Gastroesophageal sphincter (tissue), 4 donors: Measurements from ENCODE around the gene NLRP4. TPM values are rescaled to one million over a fixed set of nuclear protein-coding genes. Genes with fewer than 3 reads are reported as not detected.

Experiments
- ATAC-seq: fragments of 150-250 bp; one replicate; pipeline ENCODE4 v1.9.1; 2016; ENCODE audit warnings: mild to moderate bottlenecking, moderate library complexity
- H3K27ac ChIP-seq, 4 donors: fragments of 200-600 bp; sonication (generic) in 3 of 4; 1 replicate in 3 of 4; 2 replicates in 1 of 4; pipeline ENCODE4 v1.5.1; 2016 to 2019
- H3K27me3 ChIP-seq: fragments of 200-600 bp; sonication (generic); one replicate; pipeline ENCODE4 v1.5.1; 2019
- H3K36me3 ChIP-seq, 2 donors: fragments of 200-600 bp; sonication (generic); one replicate each; pipeline ENCODE4 v1.5.1; 2019; ENCODE audit warnings: control low read depth in 1 of 2
- H3K4me1 ChIP-seq, 3 donors: fragments of 200-600 bp; sonication (generic); 1 replicate in 2 of 3; 2 replicates in 1 of 3; pipeline ENCODE4 v1.5.1; 2016 to 2019; ENCODE audit warnings: control low read depth in 2 of 3
- H3K4me3 ChIP-seq, 2 donors: fragments of 200-600 bp; sonication (generic); one replicate each; pipeline ENCODE4 v1.5.1; 2019; ENCODE audit warnings: mild to moderate bottlenecking in 1 of 2, moderate library complexity in 1 of 2
- H3K9me3 ChIP-seq, 3 donors: fragments of 200-600 bp; sonication (generic); one replicate each; pipeline ENCODE4 v1.5.1; 2017 to 2019; ENCODE audit warnings: control low read depth in 2 of 3
- EP300 ChIP-seq: sonication (generic); formaldehyde crosslinking; IDR thresholded peaks from one replicate; pipeline ENCODE4 v1.6.1; 2017; ENCODE audit warnings: antibody characterized with exemption, mild to moderate bottlenecking
- POLR2A ChIP-seq, 2 donors: fragments of 450-650 bp; IDR thresholded peaks; one replicate each; pipeline ENCODE4 v1.6.1; 2017; ENCODE audit warnings: antibody characterized with exemption in 2 of 2, mild to moderate bottlenecking in 2 of 2, moderate library complexity in 1 of 2
- POLR2AphosphoS5 ChIP-seq: sonication (generic); formaldehyde crosslinking; IDR thresholded peaks from one replicate; pipeline ENCODE4 v1.6.1; 2017; ENCODE audit warnings: antibody characterized with exemption
- WGBS, 2 donors: methylation state at CpG; one replicate each; pipeline ENCODE4 v1.1.5; 2018; ENCODE audit warnings: low coverage in 1 of 2; 5-methylcytosine and 5-hydroxymethylcytosine counted together
- total RNA-seq, 4 donors: library from RNA; depleted of rRNA; stranded (reverse); fragments of >200 nt; gene quantifications; one replicate each; pipeline ENCODE4 v1.1.0, GENCODE V29; 2016
- TF ChIP-seq, protein P1 (sequence below), 4 experiments: fragments of 200-600 bp in 2 of 4; fragments of 450-650 bp in 2 of 4; sonication (generic) in 1 of 4; IDR thresholded peaks; one replicate each; pipeline ENCODE4 v1.5.1; 2017 to 2019; ENCODE audit warnings: antibody characterized with exemption in 4 of 4, mild to moderate bottlenecking in 2 of 4, moderate library complexity in 2 of 4

NLRP4 gene
- total RNA-seq, 4 donors from 2014 or later, result not detected

- WGBS, 2 donors, result 57 to 69% methylated on average over 6 to 10 of the region's 13 CpGs
- ATAC-seq, result no peak
- TF ChIP-seq POLR2A (IDR thresholded peaks at IDR 0.05) (no peak), POLR2AphosphoS5 (no peak), EP300 (no peak)
- TF ChIP-seq, protein P1, sequence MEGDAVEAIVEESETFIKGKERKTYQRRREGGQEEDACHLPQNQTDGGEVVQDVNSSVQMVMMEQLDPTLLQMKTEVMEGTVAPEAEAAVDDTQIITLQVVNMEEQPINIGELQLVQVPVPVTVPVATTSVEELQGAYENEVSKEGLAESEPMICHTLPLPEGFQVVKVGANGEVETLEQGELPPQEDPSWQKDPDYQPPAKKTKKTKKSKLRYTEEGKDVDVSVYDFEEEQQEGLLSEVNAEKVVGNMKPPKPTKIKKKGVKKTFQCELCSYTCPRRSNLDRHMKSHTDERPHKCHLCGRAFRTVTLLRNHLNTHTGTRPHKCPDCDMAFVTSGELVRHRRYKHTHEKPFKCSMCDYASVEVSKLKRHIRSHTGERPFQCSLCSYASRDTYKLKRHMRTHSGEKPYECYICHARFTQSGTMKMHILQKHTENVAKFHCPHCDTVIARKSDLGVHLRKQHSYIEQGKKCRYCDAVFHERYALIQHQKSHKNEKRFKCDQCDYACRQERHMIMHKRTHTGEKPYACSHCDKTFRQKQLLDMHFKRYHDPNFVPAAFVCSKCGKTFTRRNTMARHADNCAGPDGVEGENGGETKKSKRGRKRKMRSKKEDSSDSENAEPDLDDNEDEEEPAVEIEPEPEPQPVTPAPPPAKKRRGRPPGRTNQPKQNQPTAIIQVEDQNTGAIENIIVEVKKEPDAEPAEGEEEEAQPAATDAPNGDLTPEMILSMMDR (IDR thresholded peaks at IDR 0.05), result no peak
Observed at GRCh38 chr19:55901369-55902079, 65.2 kb downstream of the NLRP4 start.

DNA sequence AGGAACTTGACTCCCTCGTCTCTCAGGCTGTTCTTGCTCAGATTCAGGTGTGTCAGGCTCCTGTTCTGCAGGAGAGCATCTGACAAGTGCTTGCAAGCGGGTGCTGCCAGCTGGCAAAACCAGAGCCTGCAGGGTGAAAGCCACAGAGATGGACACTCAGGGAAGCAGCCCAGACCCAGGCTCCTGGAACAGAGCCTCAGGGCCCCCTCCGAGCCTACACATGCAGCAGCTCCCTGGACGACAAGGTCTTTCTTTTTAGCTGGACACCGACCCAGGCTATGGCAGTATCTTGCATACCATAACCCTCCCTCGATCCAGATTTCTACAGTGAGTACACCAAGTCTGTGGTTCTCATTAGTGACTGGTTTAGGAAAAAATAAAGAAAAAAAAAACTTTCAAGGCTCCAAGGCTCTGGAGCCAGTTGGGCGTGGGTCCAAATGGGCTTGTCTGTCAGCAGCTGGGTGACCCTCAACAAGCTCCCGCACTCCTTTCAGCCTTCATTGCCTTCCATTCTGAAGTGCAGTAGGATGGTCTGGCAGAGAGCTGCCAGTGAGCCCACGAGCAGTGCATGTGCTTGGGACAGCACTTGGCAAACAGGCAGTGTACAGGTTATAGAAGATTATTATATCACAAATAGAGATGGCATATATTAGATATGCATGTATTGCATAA, 65.9 kb downstream of the NLRP4 start:
- 63 to 86% methylated on average over 1 to 6 of the region's 9 CpGs for WGBS, 2 donors
- no peak for TF ChIP-seq POLR2AphosphoS5
- TF ChIP-seq POLR2A (IDR thresholded peaks at IDR 0.05), result no peak
- TF ChIP-seq, protein P1 (IDR thresholded peaks at IDR 0.05), result no peak
- TF ChIP-seq EP300, result no peak
- no peak for ATAC-seq
- Histone ChIP-seq H3K27me3 (no peaks in the 10 kb centered on the region), H3K27ac (no peak overlapping the region), H3K4me3 (no peak overlapping the region), H3K36me3 (no peaks in the 10 kb centered on the region), H3K9me3 (peaks cover 0 to 3% (median 0%) of the 10 kb centered on the region in 3 donors), H3K4me1 (no peaks in the 10 kb centered on the region)

More at GRCh38 chr19:55901369-55902079, 65.2 kb downstream of the NLRP4 start:
- no peak overlapping the region for H3K4me3 ChIP-seq
- H3K9me3 ChIP-seq, result peaks cover 0 to 3% (median 0%) of the 10 kb centered on the region in 3 donors
- no peaks in the 10 kb centered on the region for H3K4me1 ChIP-seq
- H3K27ac ChIP-seq, result no peak overlapping the region
- no peaks in the 10 kb centered on the region for H3K27me3 ChIP-seq
- H3K36me3 ChIP-seq, result no peaks in the 10 kb centered on the region

DNA sequence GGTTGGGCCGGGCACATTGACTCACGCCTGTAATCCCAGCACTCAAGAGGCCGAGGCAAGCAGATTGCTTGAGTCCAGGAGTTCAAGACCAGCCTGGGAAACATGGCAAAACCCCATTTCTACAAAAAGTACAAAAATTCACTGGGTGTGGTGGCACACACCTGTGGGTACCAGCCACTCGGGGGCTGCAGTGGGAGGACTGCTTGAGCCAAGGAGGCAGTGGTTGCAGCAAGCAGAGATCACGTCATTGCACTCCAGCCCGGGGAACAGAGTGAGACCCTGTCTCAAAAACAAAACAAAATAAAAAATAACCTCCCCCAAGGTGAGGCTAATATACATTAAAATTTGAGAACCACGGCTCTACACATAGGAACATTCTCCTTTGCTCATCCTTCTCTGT, 70.9 kb downstream of the NLRP4 start:
- Histone ChIP-seq H3K27ac (no peak overlapping the region), H3K36me3 (no peaks in the 10 kb centered on the region), H3K27me3 (peaks cover 5% of the 10 kb centered on the region), H3K9me3 (peaks cover 0 to 19% (median 0%) of the 10 kb centered on the region in 3 donors), H3K4me1 (no peaks in the 10 kb centered on the region), H3K4me3 (no peak overlapping the region)
- WGBS, 2 donors, result 61 to 73% methylated on average over 2 to 4 of the region's 7 CpGs
- ATAC-seq, result no peak
- TF ChIP-seq, protein P1 (IDR thresholded peaks at IDR 0.05), result no peak
- no peak for TF ChIP-seq EP300
- TF ChIP-seq POLR2AphosphoS5, result no peak
- no peak for TF ChIP-seq POLR2A (IDR thresholded peaks at IDR 0.05)

GRCh38 chr19:55907746-55908145, 71.4 kb downstream of the NLRP4 start:
- Histone ChIP-seq H3K27me3 (peaks cover 5% of the 10 kb centered on the region), H3K4me3 (no peak overlapping the region), H3K27ac (no peak overlapping the region), H3K4me1 (no peaks in the 10 kb centered on the region), H3K9me3 (peaks cover 0 to 19% (median 0%) of the 10 kb centered on the region in 3 donors), H3K36me3 (no peaks in the 10 kb centered on the region)
- 75 to 92% methylated on average over 2 to 3 of the region's 3 CpGs for WGBS, 2 donors
- ATAC-seq, result no peak
- TF ChIP-seq EP300, result no peak
- no peak for TF ChIP-seq POLR2A (IDR thresholded peaks at IDR 0.05)
- no peak for TF ChIP-seq POLR2AphosphoS5
- TF ChIP-seq, protein P1 (IDR thresholded peaks at IDR 0.05), result no peak
